Right lobe of liver (tissue), 6 donors: ENCODE measurements around the gene SHISA7. TPM values are rescaled to one million over a fixed set of nuclear protein-coding genes. Genes with fewer than 3 reads are reported as not detected.

ENCODE experiments used
- ATAC-seq, 4 donors: fragments of 200-7000 bp; cut with Tn5 transposase; one replicate each; pipeline ENCODE4 v1.9.1; 2020; ENCODE audit warnings: mild to moderate bottlenecking in 4 of 4, moderate library complexity in 4 of 4
- DNase-seq, 3 donors: peaks; one replicate each; pipeline ENCODE4 v3.0.0-alpha.2; 2020
- H3K27ac ChIP-seq, 3 donors: fragments of 200-600 bp; one replicate each; pipeline ENCODE4 v1.8.0; 2022
- H3K27me3 ChIP-seq, 2 donors: fragments of 200-600 bp; one replicate each; pipeline ENCODE4 v1.8.0; 2022
- H3K36me3 ChIP-seq, 4 donors: fragments of 200-600 bp; sonication (generic) in 1 of 4; one replicate each; pipeline versions ENCODE4 v1.5.1 to v1.8.0; 2017 to 2022; ENCODE audit warnings: control low read depth in 1 of 4
- H3K4me1 ChIP-seq, 4 donors: fragments of 200-600 bp; sonication (generic) in 1 of 4; one replicate each; pipeline versions ENCODE4 v1.5.1 to v1.8.0; 2017 to 2022; ENCODE audit warnings: control low read depth in 1 of 4
- H3K4me3 ChIP-seq, 3 donors: fragments of 200-600 bp; one replicate each; pipeline ENCODE4 v1.8.0; 2022
- H3K9me3 ChIP-seq, 4 donors: fragments of 200-600 bp; sonication (generic) in 1 of 4; one replicate each; pipeline versions ENCODE4 v1.5.1 to v1.8.0; 2017 to 2022; ENCODE audit warnings: control low read depth in 1 of 4
- CTCF ChIP-seq, 4 donors: fragments of 200-600 bp in 3 of 4; fragments of 450-650 bp in 1 of 4; IDR thresholded peaks; one replicate each; pipeline versions ENCODE4 v1.5.1 to v1.8.0; 2016 to 2022; ENCODE audit warnings: antibody characterized with exemption in 4 of 4, mild to moderate bottlenecking in 2 of 4
- POLR2A ChIP-seq: fragments of 450-650 bp; IDR thresholded peaks from one replicate; pipeline ENCODE4 v1.6.1; 2017; ENCODE audit warnings: antibody characterized with exemption, mild to moderate bottlenecking
- WGBS: methylation state at CpG from one replicate; pipeline ENCODE4 v1.1.6; 2018; ENCODE audit warnings: low coverage, low lambda C conversion rate; ENCODE audit not compliant: insufficient coverage; ENCODE audit errors: missing lambda C conversion rate; 5-methylcytosine and 5-hydroxymethylcytosine counted together
- intact Hi-C, 2 donors: fragments of 100-400 bp; cut with DNase I; formaldehyde crosslinking; loops; one replicate each; pipeline versions ENCODE4 v1.11.2 to v1.14.1; 2022
- total RNA-seq, 6 experiments: library from RNA; depleted of rRNA in 2 of 6; stranded (reverse); fragments of >200 nt in 2 of 6; fragmentation: NEBNext Ultra II Directional in 3 of 6; extraction: Animal tissue kit (Norgen Biotek cat#: 25700) in 3 of 6; gene quantifications; one replicate each; pipeline versions ENCODE4 v1.1.0 to v1.2.4, GENCODE V29; 2016 to 2023
- donor health status: DM: no; HTN: yes; CAD: no.
- donor health status: DM: no; HTN: no; CAD: no.
- donor health status: DM: no; HTN: no; CAD: no.
- donor health status: DM: no; HTN: yes; CAD: no.
- donor health status: DM: no; HTN: yes; CAD: no.

The SHISA7 gene
- total RNA-seq, 6 experiments from 2014 or later, result 0.04 TPM; not detected in 5

- H3K36me3 ChIP-seq, result peaks cover 0 to 6% (median 1%) of the 10 kb centered on the region in 4 donors
- H3K9me3 ChIP-seq, result no peaks in the 10 kb centered on the region
- 89% methylated on average over 14 of the region's 17 CpGs for WGBS
- intact Hi-C loops, result no loop called here
- DNase-seq, result no peak
- no peak for ATAC-seq
- no peak for TF ChIP-seq POLR2A
- no peak for TF ChIP-seq CTCF (IDR thresholded peaks at IDR 0.05)
- no peak overlapping the region for H3K4me3 ChIP-seq
- no peak overlapping the region for H3K27ac ChIP-seq
- peaks cover 0 to 17% (median 4%) of the 10 kb centered on the region in 4 donors for H3K4me1 ChIP-seq
- H3K27me3 ChIP-seq, result no peaks in the 10 kb centered on the region
These were observed 35.9 kb upstream of the SHISA7 start for GRCh38 chr19:55479045-55479444.

GRCh38 chr19:55478364-55478763, 35.3 kb upstream of the SHISA7 start:
- 100% methylated on average over 4 of the region's 12 CpGs for WGBS
- no peaks in the 10 kb centered on the region for H3K9me3 ChIP-seq
- H3K4me1 ChIP-seq, result peaks cover 0 to 17% (median 4%) of the 10 kb centered on the region in 4 donors
- H3K27ac ChIP-seq, result no peak overlapping the region
- H3K36me3 ChIP-seq, result peaks cover 0 to 6% (median 0%) of the 10 kb centered on the region in 4 donors
- TF ChIP-seq POLR2A (no peak), CTCF (IDR thresholded peaks at IDR 0.05) (no peak)
- H3K27me3 ChIP-seq, result no peaks in the 10 kb centered on the region
- DNase-seq (no peak), ATAC-seq (no peak)
- H3K4me3 ChIP-seq, result no peak overlapping the region
- intact Hi-C loops, result no loop called here

- H3K36me3 ChIP-seq, result peaks cover 0 to 6% (median 0%) of the 10 kb centered on the region in 4 donors
- no peak for ATAC-seq
- 64% methylated on average over 6 of the region's 13 CpGs for WGBS
- no peaks in the 10 kb centered on the region for H3K9me3 ChIP-seq
- H3K4me1 ChIP-seq, result peaks cover 0 to 17% (median 4%) of the 10 kb centered on the region in 4 donors
- DNase-seq, result no peak
- intact Hi-C loops, result no loop called here
- no peak overlapping the region for H3K27ac ChIP-seq
- no peak overlapping the region for H3K4me3 ChIP-seq
- H3K27me3 ChIP-seq, result no peaks in the 10 kb centered on the region
- no peak for TF ChIP-seq CTCF (IDR thresholded peaks at IDR 0.05)
- TF ChIP-seq POLR2A, result no peak
These were observed 34.8 kb upstream of the SHISA7 start for GRCh38 chr19:55477905-55478304.

- 1% methylated on average over 23 of the region's 61 CpGs for WGBS
- intact Hi-C loops, result no loop called here
These were observed 33.1 kb upstream of the SHISA7 start, which contains the start of gene ZNF628 for GRCh38 chr19:55476100-55476775. TSS of gene ZNF628 (plus strand) at chr19:55476617. CDS start at chr19:55479911, 3,294 bp downstream.

More at GRCh38 chr19:55476100-55476775, 33.1 kb upstream of the SHISA7 start, which contains the start of gene ZNF628:
- ATAC-seq (peak; percentile 95 to 97 (median 96)), DNase-seq (peak; percentile 99)
- H3K4me3 ChIP-seq, result peak within 1 kb of the TSS; percentile 59 to 76 (median 61)
- peak; percentile 88 for TF ChIP-seq POLR2A
- TF ChIP-seq CTCF (IDR thresholded peaks at IDR 0.05), result no peak
- H3K4me1 ChIP-seq, result peaks cover 0 to 17% (median 4%) of the 10 kb centered on the region in 4 donors
- peak within 1 kb of the TSS; percentile 92 to 95 (median 95) for H3K27ac ChIP-seq
- no peaks in the 10 kb centered on the region for H3K36me3 ChIP-seq
- no peaks in the 10 kb centered on the region for H3K9me3 ChIP-seq
- H3K27me3 ChIP-seq, result no peaks in the 10 kb centered on the region
